Neural cell (in vitro differentiated cells): ENCODE data around the gene UBE2E1. TPM values are rescaled to one million over a fixed set of nuclear protein-coding genes. Genes with fewer than 3 reads are reported as not detected.

Experiments
- H2AFZ ChIP-seq: fragments of 200-600, 300-800 bp; sonication (generic), shearing (Covaris generic); 2 replicates; pipeline ENCODE4 v1.6.0; 2014; ENCODE audit warnings: low read depth, mild to moderate bottlenecking, antibody characterized with exemption, low read length, moderate library complexity
- H3F3A ChIP-seq: fragments of 200-600 bp; shearing (Covaris generic); 2 replicates; pipeline ENCODE4 v1.6.1; 2016; ENCODE audit warnings: mild to moderate bottlenecking, moderate library complexity, mixed read lengths, antibody characterized with exemption, low read length; ENCODE audit not compliant: insufficient read depth, poor library complexity, severe bottlenecking
- H3K27ac ChIP-seq: fragments of 200-600, 300-800 bp; sonication (generic), shearing (Covaris generic); 2 replicates; pipeline ENCODE4 v1.5.1; 2014; ENCODE audit warnings: mild to moderate bottlenecking, low read length, moderate library complexity
- H3K27me3 ChIP-seq: fragments of 300-800, 200-600 bp; sonication (generic), shearing (Covaris generic); 2 replicates; pipeline ENCODE4 v1.6.0; 2014; ENCODE audit warnings: mild to moderate bottlenecking, low read depth, low read length, moderate library complexity; ENCODE audit not compliant: insufficient read depth
- H3K36me3 ChIP-seq: fragments of 300-800, 200-600 bp; sonication (generic), shearing (Covaris generic); 2 replicates; pipeline ENCODE4 v1.5.1; 2014; ENCODE audit warnings: mild to moderate bottlenecking, antibody characterized with exemption, low read length, moderate library complexity; ENCODE audit not compliant: insufficient read depth
- H3K4me2 ChIP-seq: fragments of 300-800, 200-600 bp; sonication (generic), shearing (Covaris generic); 2 replicates; pipeline ENCODE4 v1.6.0; 2014; ENCODE audit warnings: mild to moderate bottlenecking, low read length
- H3K4me3 ChIP-seq: fragments of 300-800, 200-600 bp; sonication (generic), shearing (Covaris generic); 2 replicates; pipeline ENCODE4 v1.5.1; 2014; ENCODE audit warnings: mild to moderate bottlenecking, low read length, moderate library complexity
- H3K79me2 ChIP-seq: fragments of 200-600 bp; shearing (Covaris generic); replicated peaks from 2 replicates; pipeline ENCODE4 v1.6.0; 2014; ENCODE audit warnings: mild to moderate bottlenecking, low read length, moderate library complexity; ENCODE audit not compliant: insufficient read depth
- H3K9ac ChIP-seq: fragments of 300-800, 200-600 bp; sonication (generic), shearing (Covaris generic); 2 replicates; pipeline ENCODE4 v1.6.1; 2016; ENCODE audit warnings: mild to moderate bottlenecking, low read length, mixed read lengths
- H3K9me2 ChIP-seq: fragments of 200-600 bp; shearing (Covaris generic); 2 replicates; pipeline ENCODE4 v1.6.1; 2016; ENCODE audit warnings: mild to moderate bottlenecking, low read length, mixed read lengths; ENCODE audit not compliant: insufficient read depth
- H3K9me3 ChIP-seq: fragments of 200-600, 300-800 bp; sonication (generic), shearing (Covaris generic); 2 replicates; pipeline ENCODE4 v1.6.1; 2016; ENCODE audit warnings: mild to moderate bottlenecking, mixed run types, low read length, moderate library complexity, mixed read lengths
- H4K20me1 ChIP-seq: fragments of 200-600 bp; shearing (Covaris generic); 2 replicates; pipeline ENCODE4 v1.6.1; 2016; ENCODE audit warnings: mild to moderate bottlenecking, mixed run types; ENCODE audit not compliant: insufficient read depth
- EP300 ChIP-seq: fragments of 450-650 bp; conservative IDR thresholded peaks from 2 replicates; pipeline ENCODE4 v1.6.1; 2014; ENCODE audit warnings: antibody characterized with exemption, mild to moderate bottlenecking, moderate library complexity; ENCODE audit not compliant: poor library complexity, severe bottlenecking
- EZH2 ChIP-seq: fragments of 200-600, 300-800 bp; shearing (Covaris generic), sonication (generic); IDR thresholded peaks from 2 replicates; pipeline ENCODE4 v1.6.1; 2014; ENCODE audit warnings: antibody characterized with exemption, low read length, borderline replicate concordance, mild to moderate bottlenecking; ENCODE audit not compliant: insufficient read depth, poor library complexity, severe bottlenecking
- MXI1 ChIP-seq: fragments of 450-650 bp; conservative IDR thresholded peaks from 2 replicates; pipeline ENCODE4 v1.6.1; 2014; ENCODE audit warnings: antibody characterized with exemption, mild to moderate bottlenecking; ENCODE audit not compliant: poor library complexity, severe bottlenecking
- POLR2AphosphoS5 ChIP-seq: IDR thresholded peaks from 2 replicates; pipeline ENCODE4 v1.6.1; 2012
- RAD21 ChIP-seq: fragments of 450-650 bp; conservative IDR thresholded peaks from 2 replicates; pipeline ENCODE4 v1.6.1; 2014; ENCODE audit warnings: antibody characterized with exemption, mild to moderate bottlenecking, moderate library complexity
- TAF1 ChIP-seq: IDR thresholded peaks from 2 replicates; pipeline ENCODE4 v1.6.1; 2012; ENCODE audit warnings: low read depth
- polyA plus RNA-seq: library from polyadenylated mRNA; depleted of rRNA; stranded (reverse); fragments of >200 nt; gene quantifications from 2 replicates; pipeline ENCODE4 v1.2.3, GENCODE V29; 2014
- TF ChIP-seq, protein P1 (sequence below): fragments of 450-650 bp; IDR thresholded peaks from 2 replicates; pipeline ENCODE4 v1.5.1; 2014; ENCODE audit warnings: antibody characterized with exemption, mild to moderate bottlenecking, moderate library complexity; ENCODE audit not compliant: poor library complexity, severe bottlenecking
- TF ChIP-seq, protein P2 (sequence below): IDR thresholded peaks from 2 replicates; pipeline ENCODE4 v1.6.1; 2012; ENCODE audit warnings: borderline replicate concordance

Gene UBE2E1
- polyA plus RNA-seq, 1 donor from 2014 or later, result 157 TPM

DNA sequence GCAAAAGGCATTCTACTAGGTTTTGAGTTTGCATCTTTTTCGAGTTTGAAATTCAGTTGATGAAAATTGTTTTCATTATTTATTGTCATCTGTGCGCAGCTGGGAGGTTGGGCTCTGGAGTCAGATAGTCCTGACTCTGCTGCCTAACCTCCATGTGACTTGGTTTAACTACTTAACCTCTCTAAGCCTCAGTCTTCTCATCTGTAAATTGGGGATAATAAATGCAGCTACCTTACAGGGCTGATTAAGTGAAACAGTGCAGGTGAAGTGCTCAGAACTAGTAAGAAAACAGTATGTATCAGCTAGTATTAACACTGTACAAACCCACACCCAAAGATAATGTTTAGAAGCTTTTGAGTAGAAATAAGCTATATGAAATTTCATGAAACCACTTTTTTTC lies 14.1 kb upstream of the UBE2E1 start:
- Histone ChIP-seq H4K20me1 (no peaks in the 10 kb centered on the region), H3K9ac (no peak overlapping the region), H3K9me3 (no peaks in the 10 kb centered on the region), H3K27me3 (no peaks in the 10 kb centered on the region), H3K4me2 (no peak overlapping the region), H3F3A (no peaks in the 10 kb centered on the region), H2AFZ (no peak overlapping the region), H3K27ac (no peak overlapping the region), H3K79me2 (no peaks in the 10 kb centered on the region), H3K9me2 (no peaks in the 10 kb centered on the region), H3K36me3 (no peaks in the 10 kb centered on the region), H3K4me3 (no peak overlapping the region)
- no peak for TF ChIP-seq EZH2
- TF ChIP-seq, protein P1, sequence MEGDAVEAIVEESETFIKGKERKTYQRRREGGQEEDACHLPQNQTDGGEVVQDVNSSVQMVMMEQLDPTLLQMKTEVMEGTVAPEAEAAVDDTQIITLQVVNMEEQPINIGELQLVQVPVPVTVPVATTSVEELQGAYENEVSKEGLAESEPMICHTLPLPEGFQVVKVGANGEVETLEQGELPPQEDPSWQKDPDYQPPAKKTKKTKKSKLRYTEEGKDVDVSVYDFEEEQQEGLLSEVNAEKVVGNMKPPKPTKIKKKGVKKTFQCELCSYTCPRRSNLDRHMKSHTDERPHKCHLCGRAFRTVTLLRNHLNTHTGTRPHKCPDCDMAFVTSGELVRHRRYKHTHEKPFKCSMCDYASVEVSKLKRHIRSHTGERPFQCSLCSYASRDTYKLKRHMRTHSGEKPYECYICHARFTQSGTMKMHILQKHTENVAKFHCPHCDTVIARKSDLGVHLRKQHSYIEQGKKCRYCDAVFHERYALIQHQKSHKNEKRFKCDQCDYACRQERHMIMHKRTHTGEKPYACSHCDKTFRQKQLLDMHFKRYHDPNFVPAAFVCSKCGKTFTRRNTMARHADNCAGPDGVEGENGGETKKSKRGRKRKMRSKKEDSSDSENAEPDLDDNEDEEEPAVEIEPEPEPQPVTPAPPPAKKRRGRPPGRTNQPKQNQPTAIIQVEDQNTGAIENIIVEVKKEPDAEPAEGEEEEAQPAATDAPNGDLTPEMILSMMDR, result no peak
- no peak for TF ChIP-seq RAD21
- no peak for TF ChIP-seq POLR2AphosphoS5
- TF ChIP-seq TAF1, result no peak

DNA sequence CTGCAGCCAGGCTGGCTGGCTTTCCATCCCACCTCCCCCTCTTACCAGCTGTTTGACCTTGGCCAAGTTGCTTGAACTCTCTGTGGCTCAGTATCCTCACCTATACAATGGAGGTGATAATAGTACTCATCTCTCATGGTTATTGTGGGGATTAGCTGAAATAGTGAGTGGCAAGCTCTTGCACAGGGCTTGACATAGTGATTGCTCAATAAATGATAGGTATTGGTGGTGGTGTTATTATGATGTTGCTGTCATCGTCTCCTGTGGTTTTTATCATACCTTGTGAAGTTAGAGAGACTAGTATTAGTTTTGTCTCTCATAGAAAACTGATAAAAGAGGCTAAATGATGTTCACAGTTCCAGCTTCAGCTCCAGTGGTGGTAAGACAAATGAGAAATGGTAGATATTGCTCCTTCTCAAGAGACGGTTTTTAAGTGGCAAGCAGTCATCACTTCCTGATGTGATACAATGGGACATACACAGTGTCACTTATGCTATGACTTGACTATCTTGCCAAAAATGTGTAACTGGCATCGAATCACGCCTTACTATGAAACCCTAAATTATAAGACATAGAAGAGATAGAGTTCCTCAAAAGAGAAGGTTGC lies 12.1 kb upstream of the UBE2E1 start:
- Histone ChIP-seq H3K9ac (no peak overlapping the region), H2AFZ (no peak overlapping the region), H3F3A (no peaks in the 10 kb centered on the region), H3K36me3 (no peaks in the 10 kb centered on the region), H3K4me3 (no peak overlapping the region), H3K9me2 (no peaks in the 10 kb centered on the region), H3K9me3 (no peaks in the 10 kb centered on the region), H3K27me3 (no peaks in the 10 kb centered on the region), H3K4me2 (no peak overlapping the region), H3K79me2 (no peaks in the 10 kb centered on the region), H4K20me1 (no peaks in the 10 kb centered on the region), H3K27ac (no peak overlapping the region)
- no peak for TF ChIP-seq POLR2AphosphoS5
- no peak for TF ChIP-seq MXI1
- TF ChIP-seq, protein P2, sequence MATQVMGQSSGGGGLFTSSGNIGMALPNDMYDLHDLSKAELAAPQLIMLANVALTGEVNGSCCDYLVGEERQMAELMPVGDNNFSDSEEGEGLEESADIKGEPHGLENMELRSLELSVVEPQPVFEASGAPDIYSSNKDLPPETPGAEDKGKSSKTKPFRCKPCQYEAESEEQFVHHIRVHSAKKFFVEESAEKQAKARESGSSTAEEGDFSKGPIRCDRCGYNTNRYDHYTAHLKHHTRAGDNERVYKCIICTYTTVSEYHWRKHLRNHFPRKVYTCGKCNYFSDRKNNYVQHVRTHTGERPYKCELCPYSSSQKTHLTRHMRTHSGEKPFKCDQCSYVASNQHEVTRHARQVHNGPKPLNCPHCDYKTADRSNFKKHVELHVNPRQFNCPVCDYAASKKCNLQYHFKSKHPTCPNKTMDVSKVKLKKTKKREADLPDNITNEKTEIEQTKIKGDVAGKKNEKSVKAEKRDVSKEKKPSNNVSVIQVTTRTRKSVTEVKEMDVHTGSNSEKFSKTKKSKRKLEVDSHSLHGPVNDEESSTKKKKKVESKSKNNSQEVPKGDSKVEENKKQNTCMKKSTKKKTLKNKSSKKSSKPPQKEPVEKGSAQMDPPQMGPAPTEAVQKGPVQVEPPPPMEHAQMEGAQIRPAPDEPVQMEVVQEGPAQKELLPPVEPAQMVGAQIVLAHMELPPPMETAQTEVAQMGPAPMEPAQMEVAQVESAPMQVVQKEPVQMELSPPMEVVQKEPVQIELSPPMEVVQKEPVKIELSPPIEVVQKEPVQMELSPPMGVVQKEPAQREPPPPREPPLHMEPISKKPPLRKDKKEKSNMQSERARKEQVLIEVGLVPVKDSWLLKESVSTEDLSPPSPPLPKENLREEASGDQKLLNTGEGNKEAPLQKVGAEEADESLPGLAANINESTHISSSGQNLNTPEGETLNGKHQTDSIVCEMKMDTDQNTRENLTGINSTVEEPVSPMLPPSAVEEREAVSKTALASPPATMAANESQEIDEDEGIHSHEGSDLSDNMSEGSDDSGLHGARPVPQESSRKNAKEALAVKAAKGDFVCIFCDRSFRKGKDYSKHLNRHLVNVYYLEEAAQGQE, result no peak
- no peak for TF ChIP-seq RAD21

DNA sequence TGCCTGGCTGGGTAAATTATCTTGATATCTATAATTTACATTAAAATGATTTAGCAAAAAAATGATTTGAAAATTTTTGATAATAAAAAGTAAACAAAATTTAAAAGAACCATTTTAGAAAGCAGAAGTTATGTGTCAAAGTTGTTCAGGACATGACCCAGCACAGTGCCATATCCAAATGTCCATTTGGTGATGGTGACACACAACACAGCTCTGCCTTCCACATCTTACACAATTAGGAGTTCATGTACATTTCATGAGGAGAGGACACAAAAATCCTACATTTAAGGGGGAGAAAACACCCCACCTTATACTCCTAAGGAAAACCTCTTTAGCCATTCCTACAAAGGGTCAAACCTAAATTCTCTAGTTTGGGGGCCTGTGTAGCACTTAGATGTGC lies 10.7 kb upstream of the UBE2E1 start:
- Histone ChIP-seq H2AFZ (no peak overlapping the region), H3K36me3 (no peaks in the 10 kb centered on the region), H3K4me2 (no peak overlapping the region), H3F3A (no peaks in the 10 kb centered on the region), H3K4me3 (no peak overlapping the region), H3K79me2 (no peaks in the 10 kb centered on the region), H3K27me3 (no peaks in the 10 kb centered on the region), H3K9ac (no peak overlapping the region), H4K20me1 (no peaks in the 10 kb centered on the region), H3K9me2 (no peaks in the 10 kb centered on the region), H3K9me3 (no peaks in the 10 kb centered on the region), H3K27ac (no peak overlapping the region)
- no peak for TF ChIP-seq POLR2AphosphoS5
- no peak for TF ChIP-seq EZH2
- TF ChIP-seq EP300, result no peak
- TF ChIP-seq RAD21, result no peak
- TF ChIP-seq, protein P2, result no peak
- TF ChIP-seq TAF1, result no peak
- no peak for TF ChIP-seq MXI1
- TF ChIP-seq, protein P1, result no peak
